Measurements from ENCODE around the gene STXBP5L.
"Not testable (repeated sequence)": the region's sequence is repeated elsewhere in the genome, so short reads cannot be mapped to it uniquely, and the experiment has no call there.

STXBP5L gene

GRCh38 chr3:121436074-121436473, 528.1 kb downstream of the STXBP5L start:
- no peak for DNase-seq

- DNase-seq, result no peak
Observed at GRCh38 chr3:121436641-121437040, 528.6 kb downstream of the STXBP5L start.

- DNase-seq, result no peak
Observed at GRCh38 chr3:121443456-121443855, 535.5 kb downstream of the STXBP5L start.

- not testable (repeated sequence) for DNase-seq
Observed at GRCh38 chr3:121451752-121452151, 543.7 kb downstream of the STXBP5L start.

GRCh38 chr3:121462565-121462964, 554.6 kb downstream of the STXBP5L start:
- no peak for DNase-seq

GRCh38 chr3:121463745-121464144, 555.7 kb downstream of the STXBP5L start:
- DNase-seq, result no peak

GRCh38 chr3:121467085-121467484, 559.1 kb downstream of the STXBP5L start:
- DNase-seq, result no peak

- no peak for DNase-seq
Observed at GRCh38 chr3:121473001-121473400, 565.0 kb downstream of the STXBP5L start.

All from activated CD4-positive, alpha-beta T cell treated with anti-CD3 and anti-CD28 coated beads, Interleukin-2, Interleukin-6, amounts not matched to agents 100 ng/mL and 50 ng/mL, durations not matched to agents 16 hours and 8 hours (primary cell).